GM18511 (cell line): ENCODE data around the gene RCBTB2.
"Not testable (repeated sequence)": the region's sequence is repeated elsewhere in the genome, so short reads cannot be mapped to it uniquely, and the experiment has no call there.

Experiments used
- ATAC-seq: cut with Tn5 transposase; IDR thresholded peaks from one replicate; pipeline ENCODE4 v1.9.1; 2021; ENCODE audit warnings: mild to moderate bottlenecking, moderate library complexity; ENCODE audit not compliant: unreplicated experiment

RCBTB2 gene

GRCh38 chr13:48532506-48533499 is at the start of gene RCBTB2:
RCBTB2 (minus strand) TSS chr13:48533080; CDS start chr13:48521939, 11,141 bp downstream.
- ATAC-seq: peak; percentile 83

GRCh38 chr13:48582084-48582483 is 49.2 kb upstream of the RCBTB2 start:
- ATAC-seq: no peak

- ATAC-seq: no peak
Observed at GRCh38 chr13:48580896-48581295, 48.0 kb upstream of the RCBTB2 start.

- no peak for ATAC-seq
Observed at GRCh38 chr13:48580185-48580803, 47.4 kb upstream of the RCBTB2 start.

- not testable (repeated sequence) for ATAC-seq
Observed at GRCh38 chr13:48579919-48580180, 47.0 kb upstream of the RCBTB2 start.

GRCh38 chr13:48579165-48579918 is 46.5 kb upstream of the RCBTB2 start:
- peak; percentile 84 for ATAC-seq

- ATAC-seq: peak; percentile 68
Observed at GRCh38 chr13:48578516-48579164, 45.8 kb upstream of the RCBTB2 start.

- no peak for ATAC-seq
Observed at GRCh38 chr13:48576448-48577010, 43.6 kb upstream of the RCBTB2 start.

GRCh38 chr13:48575031-48575430 is 42.2 kb upstream of the RCBTB2 start:
- no peak for ATAC-seq

- no peak for ATAC-seq
Observed at GRCh38 chr13:48574041-48574796, 41.3 kb upstream of the RCBTB2 start.

- no peak for ATAC-seq
Observed at GRCh38 chr13:48573213-48574007, 40.5 kb upstream of the RCBTB2 start.

- peak; percentile 68 for ATAC-seq
Observed at GRCh38 chr13:48571126-48571913, 38.4 kb upstream of the RCBTB2 start.

GRCh38 chr13:48570216-48570828 is 37.4 kb upstream of the RCBTB2 start:
- ATAC-seq: no peak

GRCh38 chr13:48569104-48569666 is 36.3 kb upstream of the RCBTB2 start:
- ATAC-seq: no peak

- ATAC-seq: no peak
Observed at GRCh38 chr13:48568370-48569103, 35.7 kb upstream of the RCBTB2 start.

GRCh38 chr13:48567515-48568369 is 34.9 kb upstream of the RCBTB2 start:
- no peak for ATAC-seq
